ENCODE results near the gene BIVM.

BIVM gene

GRCh38 chr13:102872131-102872530, 73.2 kb downstream of the BIVM start:
- Histone ChIP-seq H3K36me3 (ENCODE audit: insufficient read depth, insufficient read length, low read length) (peaks cover 28% of the 10 kb centered on the region), H3K9ac (ENCODE audit: insufficient read length, low read depth) (no peak overlapping the region), H3K27me3 (ENCODE audit: insufficient read depth, insufficient read length) (no peaks in the 10 kb centered on the region), H3K4me3 (ENCODE audit: insufficient read length, low read depth) (no peak overlapping the region), H3K9me3 (ENCODE audit: insufficient read depth, low read length) (no peaks in the 10 kb centered on the region), H3K4me1 (ENCODE audit: insufficient read depth, insufficient read length) (no peaks in the 10 kb centered on the region)
- TF ChIP-seq ZNF274 (IDR thresholded peaks at IDR 0.05; ENCODE audit: low read depth, low read length) (no peak), SUZ12 (IDR thresholded peaks at IDR 0.05; ENCODE audit: extremely low read depth, insufficient read depth, insufficient read length) (no peak), YY1 (IDR thresholded peaks at IDR 0.05; ENCODE audit: insufficient read depth, insufficient read length) (no peak)
- DNase-seq (ENCODE audit: low read depth, low spot score) = no peak

DNA sequence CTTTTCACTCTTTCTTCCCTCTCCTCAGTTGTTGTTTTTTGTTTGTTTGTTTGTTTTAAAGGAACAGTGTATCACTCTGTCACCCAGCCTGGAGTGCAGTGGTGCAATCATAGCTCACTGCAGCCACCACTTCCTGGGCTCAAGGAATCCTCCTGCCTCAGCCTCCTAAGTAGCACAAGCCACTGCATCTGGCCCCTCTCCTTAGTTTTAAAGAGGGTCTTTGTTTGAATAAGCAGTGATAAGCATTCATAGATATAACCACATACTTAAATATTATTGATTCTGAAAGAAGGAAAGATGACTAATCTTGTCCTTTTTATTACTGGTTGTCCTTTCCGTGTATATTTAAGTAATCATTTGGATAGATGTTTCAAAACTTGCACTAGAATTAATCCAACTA, 73.6 kb downstream of the BIVM start:
- H3K4me1 ChIP-seq (ENCODE audit: insufficient read depth, insufficient read length) = no peaks in the 10 kb centered on the region
- no peak overlapping the region for H3K9ac ChIP-seq (ENCODE audit: insufficient read length, low read depth)
- no peak for DNase-seq (ENCODE audit: low read depth, low spot score)
- no peak overlapping the region for H3K4me3 ChIP-seq (ENCODE audit: insufficient read length, low read depth)
- TF ChIP-seq YY1 (IDR thresholded peaks at IDR 0.05; ENCODE audit: insufficient read depth, insufficient read length) = no peak
- TF ChIP-seq SUZ12 (IDR thresholded peaks at IDR 0.05; ENCODE audit: extremely low read depth, insufficient read depth, insufficient read length) = no peak
- no peak for TF ChIP-seq ZNF274 (IDR thresholded peaks at IDR 0.05; ENCODE audit: low read depth, low read length)
- no peaks in the 10 kb centered on the region for H3K27me3 ChIP-seq (ENCODE audit: insufficient read depth, insufficient read length)
- peaks cover 28% of the 10 kb centered on the region for H3K36me3 ChIP-seq (ENCODE audit: insufficient read depth, insufficient read length, low read length)
- H3K9me3 ChIP-seq (ENCODE audit: insufficient read depth, low read length) = no peaks in the 10 kb centered on the region

DNA sequence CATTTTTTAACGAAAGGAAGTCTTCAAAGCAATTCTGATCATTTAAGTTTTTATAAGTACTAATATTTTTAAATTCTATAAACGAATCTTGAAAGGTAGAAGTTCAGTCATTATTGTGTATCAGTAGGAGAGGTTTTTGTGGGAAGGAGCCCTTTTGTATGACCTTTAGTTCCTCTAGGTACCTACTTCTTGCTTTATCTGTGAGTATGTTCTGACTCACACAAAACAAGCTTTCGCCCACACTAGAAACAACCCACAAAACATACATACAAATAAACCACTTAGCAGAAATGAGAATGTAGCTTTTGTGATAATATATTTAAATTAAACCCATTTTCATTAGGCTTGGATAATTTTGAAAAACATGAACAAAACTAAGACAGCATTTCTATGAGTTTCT, 74.7 kb downstream of the BIVM start:
- no peaks in the 10 kb centered on the region for H3K27me3 ChIP-seq (ENCODE audit: insufficient read depth, insufficient read length)
- H3K36me3 ChIP-seq (ENCODE audit: insufficient read depth, insufficient read length, low read length) = peaks cover 24% of the 10 kb centered on the region
- no peak overlapping the region for H3K9ac ChIP-seq (ENCODE audit: insufficient read length, low read depth)
- TF ChIP-seq SUZ12 (IDR thresholded peaks at IDR 0.05; ENCODE audit: extremely low read depth, insufficient read depth, insufficient read length) = no peak
- no peak for TF ChIP-seq YY1 (IDR thresholded peaks at IDR 0.05; ENCODE audit: insufficient read depth, insufficient read length)
- TF ChIP-seq ZNF274 (IDR thresholded peaks at IDR 0.05; ENCODE audit: low read depth, low read length) = no peak
- no peaks in the 10 kb centered on the region for H3K4me1 ChIP-seq (ENCODE audit: insufficient read depth, insufficient read length)
- H3K4me3 ChIP-seq (ENCODE audit: insufficient read length, low read depth) = no peak overlapping the region
- no peaks in the 10 kb centered on the region for H3K9me3 ChIP-seq (ENCODE audit: insufficient read depth, low read length)
- DNase-seq (ENCODE audit: low read depth, low spot score) = no peak

DNA sequence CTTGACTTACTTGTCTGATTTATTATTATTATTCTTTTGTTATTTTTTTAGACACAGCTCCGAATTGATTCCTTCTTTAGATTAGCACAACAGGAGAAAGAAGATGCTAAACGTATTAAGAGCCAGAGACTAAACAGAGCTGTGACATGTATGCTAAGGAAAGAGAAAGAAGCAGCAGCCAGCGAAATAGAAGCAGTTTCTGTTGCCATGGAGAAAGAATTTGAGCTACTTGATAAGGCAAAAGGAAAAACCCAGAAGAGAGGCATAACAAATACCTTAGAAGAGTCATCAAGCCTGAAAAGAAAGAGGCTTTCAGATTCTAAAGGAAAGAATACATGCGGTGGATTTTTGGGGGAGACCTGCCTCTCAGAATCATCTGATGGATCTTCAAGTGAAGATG, 76.3 kb downstream of the BIVM start:
- no peak overlapping the region for H3K9ac ChIP-seq (ENCODE audit: insufficient read length, low read depth)

GRCh38 chr13:102877303-102877702, 78.4 kb downstream of the BIVM start:
- no peak for TF ChIP-seq YY1 (IDR thresholded peaks at IDR 0.05; ENCODE audit: insufficient read depth, insufficient read length)
- no peak for TF ChIP-seq ZNF274 (IDR thresholded peaks at IDR 0.05; ENCODE audit: low read depth, low read length)
- H3K27me3 ChIP-seq (ENCODE audit: insufficient read depth, insufficient read length) = no peaks in the 10 kb centered on the region
- DNase-seq (ENCODE audit: low read depth, low spot score) = no peak

More for the DNA sequence above, 76.3 kb downstream of the BIVM start:
- H3K4me1 ChIP-seq (ENCODE audit: insufficient read depth, insufficient read length) = no peaks in the 10 kb centered on the region
- H3K36me3 ChIP-seq (ENCODE audit: insufficient read depth, insufficient read length, low read length) = peaks cover 19% of the 10 kb centered on the region
- no peaks in the 10 kb centered on the region for H3K9me3 ChIP-seq (ENCODE audit: insufficient read depth, low read length)
- H3K27me3 ChIP-seq (ENCODE audit: insufficient read depth, insufficient read length) = no peaks in the 10 kb centered on the region
- no peak for TF ChIP-seq SUZ12 (IDR thresholded peaks at IDR 0.05; ENCODE audit: extremely low read depth, insufficient read depth, insufficient read length)
- no peak overlapping the region for H3K4me3 ChIP-seq (ENCODE audit: insufficient read length, low read depth)
- DNase-seq (ENCODE audit: low read depth, low spot score) = no peak

DNA sequence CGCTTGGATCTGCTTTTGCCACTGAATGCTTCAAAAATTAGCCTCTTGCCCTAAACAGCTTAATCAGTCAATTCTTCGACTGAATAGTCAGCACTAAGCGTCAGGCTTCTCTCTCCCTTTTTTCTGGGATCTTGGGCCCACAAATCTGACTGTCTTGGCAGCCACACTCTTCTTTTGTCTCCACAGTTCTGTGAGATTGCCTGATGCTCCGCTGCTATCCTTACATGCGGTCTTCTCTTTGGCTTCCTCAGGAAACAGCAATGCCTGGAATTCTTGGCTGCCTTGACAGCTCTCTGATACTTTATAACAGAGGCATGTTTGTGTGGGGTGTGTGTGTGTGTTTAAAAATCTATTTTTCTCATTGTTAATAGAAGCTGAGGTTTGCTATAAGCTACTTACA, 79.6 kb downstream of the BIVM start:
- H3K9ac ChIP-seq (ENCODE audit: insufficient read length, low read depth) = no peak overlapping the region
- H3K27me3 ChIP-seq (ENCODE audit: insufficient read depth, insufficient read length) = no peaks in the 10 kb centered on the region
- no peaks in the 10 kb centered on the region for H3K4me1 ChIP-seq (ENCODE audit: insufficient read depth, insufficient read length)
- no peaks in the 10 kb centered on the region for H3K9me3 ChIP-seq (ENCODE audit: insufficient read depth, low read length)
- H3K4me3 ChIP-seq (ENCODE audit: insufficient read length, low read depth) = no peak overlapping the region
- TF ChIP-seq ZNF274 (IDR thresholded peaks at IDR 0.05; ENCODE audit: low read depth, low read length) (no peak), YY1 (IDR thresholded peaks at IDR 0.05; ENCODE audit: insufficient read depth, insufficient read length) (no peak), SUZ12 (IDR thresholded peaks at IDR 0.05; ENCODE audit: extremely low read depth, insufficient read depth, insufficient read length) (no peak)
- DNase-seq (ENCODE audit: low read depth, low spot score) = no peak
- H3K36me3 ChIP-seq (ENCODE audit: insufficient read depth, insufficient read length, low read length) = peaks cover 4% of the 10 kb centered on the region

More at GRCh38 chr13:102877303-102877702, 78.4 kb downstream of the BIVM start:
- Histone ChIP-seq H3K36me3 (ENCODE audit: insufficient read depth, insufficient read length, low read length) (peaks cover 15% of the 10 kb centered on the region), H3K9me3 (ENCODE audit: insufficient read depth, low read length) (no peaks in the 10 kb centered on the region), H3K4me3 (ENCODE audit: insufficient read length, low read depth) (no peak overlapping the region), H3K9ac (ENCODE audit: insufficient read length, low read depth) (no peak overlapping the region), H3K4me1 (ENCODE audit: insufficient read depth, insufficient read length) (no peaks in the 10 kb centered on the region)

GRCh38 chr13:102879793-102880499, 81.0 kb downstream of the BIVM start:
- Histone ChIP-seq H3K9ac (ENCODE audit: insufficient read length, low read depth) (no peak overlapping the region), H3K4me1 (ENCODE audit: insufficient read depth, insufficient read length) (no peaks in the 10 kb centered on the region), H3K4me3 (ENCODE audit: insufficient read length, low read depth) (no peak overlapping the region), H3K9me3 (ENCODE audit: insufficient read depth, low read length) (no peaks in the 10 kb centered on the region), H3K27me3 (ENCODE audit: insufficient read depth, insufficient read length) (no peaks in the 10 kb centered on the region), H3K36me3 (ENCODE audit: insufficient read depth, insufficient read length, low read length) (no peaks in the 10 kb centered on the region)
- DNase-seq (ENCODE audit: low read depth, low spot score) = no peak
- no peak for TF ChIP-seq SUZ12 (IDR thresholded peaks at IDR 0.05; ENCODE audit: extremely low read depth, insufficient read depth, insufficient read length)
- TF ChIP-seq YY1 (IDR thresholded peaks at IDR 0.05; ENCODE audit: insufficient read depth, insufficient read length) = no peak
- no peak for TF ChIP-seq ZNF274 (IDR thresholded peaks at IDR 0.05; ENCODE audit: low read depth, low read length)
